ENCODE measurements around the gene MKKS.

DNA sequence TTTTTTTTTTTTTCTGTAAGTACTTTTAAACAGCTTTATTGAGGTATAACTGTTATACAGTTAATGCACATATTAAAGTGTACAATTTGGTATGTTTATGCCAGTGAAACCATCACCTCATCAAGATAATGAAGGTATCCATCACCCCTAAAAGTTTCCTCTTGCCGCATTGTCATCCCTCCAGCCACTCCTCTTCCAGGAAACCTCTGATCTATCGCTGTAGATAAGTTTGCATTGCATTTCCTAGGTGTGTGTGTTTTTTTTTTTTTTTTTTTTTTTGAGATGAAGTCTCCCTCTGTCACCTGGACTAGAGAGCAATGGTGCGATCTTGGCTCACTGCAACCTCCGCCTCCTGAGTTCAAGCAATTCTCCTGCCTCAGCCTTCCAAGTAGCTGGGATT is 4.2 kb upstream of the MKKS start:
- TF ChIP-seq, protein P1, sequence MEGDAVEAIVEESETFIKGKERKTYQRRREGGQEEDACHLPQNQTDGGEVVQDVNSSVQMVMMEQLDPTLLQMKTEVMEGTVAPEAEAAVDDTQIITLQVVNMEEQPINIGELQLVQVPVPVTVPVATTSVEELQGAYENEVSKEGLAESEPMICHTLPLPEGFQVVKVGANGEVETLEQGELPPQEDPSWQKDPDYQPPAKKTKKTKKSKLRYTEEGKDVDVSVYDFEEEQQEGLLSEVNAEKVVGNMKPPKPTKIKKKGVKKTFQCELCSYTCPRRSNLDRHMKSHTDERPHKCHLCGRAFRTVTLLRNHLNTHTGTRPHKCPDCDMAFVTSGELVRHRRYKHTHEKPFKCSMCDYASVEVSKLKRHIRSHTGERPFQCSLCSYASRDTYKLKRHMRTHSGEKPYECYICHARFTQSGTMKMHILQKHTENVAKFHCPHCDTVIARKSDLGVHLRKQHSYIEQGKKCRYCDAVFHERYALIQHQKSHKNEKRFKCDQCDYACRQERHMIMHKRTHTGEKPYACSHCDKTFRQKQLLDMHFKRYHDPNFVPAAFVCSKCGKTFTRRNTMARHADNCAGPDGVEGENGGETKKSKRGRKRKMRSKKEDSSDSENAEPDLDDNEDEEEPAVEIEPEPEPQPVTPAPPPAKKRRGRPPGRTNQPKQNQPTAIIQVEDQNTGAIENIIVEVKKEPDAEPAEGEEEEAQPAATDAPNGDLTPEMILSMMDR (IDR thresholded peaks at IDR 0.05), result no peak
- TF ChIP-seq EZH2 (IDR thresholded peaks at IDR 0.05; ENCODE audit: borderline replicate concordance, insufficient read depth, low read depth, low read length, poor library complexity, severe bottlenecking), result no peak
